ENCODE results near the gene ADK.

DNA sequence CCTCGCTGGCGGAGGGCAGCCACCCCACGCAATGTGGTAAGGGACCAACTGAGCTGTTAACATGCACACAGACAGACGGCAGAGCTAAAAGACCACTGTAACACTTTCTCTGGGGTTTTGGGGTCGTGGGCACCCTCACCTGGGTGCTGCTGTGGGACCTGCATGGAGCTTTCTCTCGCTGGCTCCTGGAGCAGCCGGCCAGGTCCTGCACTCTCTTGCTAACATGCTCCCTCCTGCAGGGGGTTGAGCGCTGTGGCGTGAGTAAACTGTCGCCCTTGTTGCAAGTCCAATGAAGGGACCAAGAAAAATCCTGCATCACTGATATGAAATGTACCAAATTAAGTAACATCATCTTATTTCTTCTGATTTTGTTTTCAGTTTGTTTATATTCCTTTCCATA lies 92.0 kb downstream of the ADK start:
- TF ChIP-seq, protein P1, sequence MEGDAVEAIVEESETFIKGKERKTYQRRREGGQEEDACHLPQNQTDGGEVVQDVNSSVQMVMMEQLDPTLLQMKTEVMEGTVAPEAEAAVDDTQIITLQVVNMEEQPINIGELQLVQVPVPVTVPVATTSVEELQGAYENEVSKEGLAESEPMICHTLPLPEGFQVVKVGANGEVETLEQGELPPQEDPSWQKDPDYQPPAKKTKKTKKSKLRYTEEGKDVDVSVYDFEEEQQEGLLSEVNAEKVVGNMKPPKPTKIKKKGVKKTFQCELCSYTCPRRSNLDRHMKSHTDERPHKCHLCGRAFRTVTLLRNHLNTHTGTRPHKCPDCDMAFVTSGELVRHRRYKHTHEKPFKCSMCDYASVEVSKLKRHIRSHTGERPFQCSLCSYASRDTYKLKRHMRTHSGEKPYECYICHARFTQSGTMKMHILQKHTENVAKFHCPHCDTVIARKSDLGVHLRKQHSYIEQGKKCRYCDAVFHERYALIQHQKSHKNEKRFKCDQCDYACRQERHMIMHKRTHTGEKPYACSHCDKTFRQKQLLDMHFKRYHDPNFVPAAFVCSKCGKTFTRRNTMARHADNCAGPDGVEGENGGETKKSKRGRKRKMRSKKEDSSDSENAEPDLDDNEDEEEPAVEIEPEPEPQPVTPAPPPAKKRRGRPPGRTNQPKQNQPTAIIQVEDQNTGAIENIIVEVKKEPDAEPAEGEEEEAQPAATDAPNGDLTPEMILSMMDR (conservative IDR thresholded peaks at IDR 0.05 in 1 of 2, IDR thresholded peaks at IDR 0.05 in 1 of 2; ENCODE audit: low read depth in 1 of 2, low read length in 2 of 2) = no peak
- TF ChIP-seq EZH2 (IDR thresholded peaks at IDR 0.05; ENCODE audit: low read length, missing control alignments) = no peak

All from fibroblast of lung (primary cell).